T-helper 1 cell (primary cell): ENCODE results near the gene TSR3.

Experiments used
- DNase-seq, 5 donors: peaks; one replicate each; pipeline ENCODE4 v3.0.0-alpha.2; 2012 to 2020
- total RNA-seq, 4 donors: gene quantifications; one replicate each; lab custom pipeline; 2026; lab: John Stamatoyannopoulos, UW

The TSR3 gene
- 16.0 to 26.9 (median 21.5) reads per million in 4 donors for total RNA-seq

DNA sequence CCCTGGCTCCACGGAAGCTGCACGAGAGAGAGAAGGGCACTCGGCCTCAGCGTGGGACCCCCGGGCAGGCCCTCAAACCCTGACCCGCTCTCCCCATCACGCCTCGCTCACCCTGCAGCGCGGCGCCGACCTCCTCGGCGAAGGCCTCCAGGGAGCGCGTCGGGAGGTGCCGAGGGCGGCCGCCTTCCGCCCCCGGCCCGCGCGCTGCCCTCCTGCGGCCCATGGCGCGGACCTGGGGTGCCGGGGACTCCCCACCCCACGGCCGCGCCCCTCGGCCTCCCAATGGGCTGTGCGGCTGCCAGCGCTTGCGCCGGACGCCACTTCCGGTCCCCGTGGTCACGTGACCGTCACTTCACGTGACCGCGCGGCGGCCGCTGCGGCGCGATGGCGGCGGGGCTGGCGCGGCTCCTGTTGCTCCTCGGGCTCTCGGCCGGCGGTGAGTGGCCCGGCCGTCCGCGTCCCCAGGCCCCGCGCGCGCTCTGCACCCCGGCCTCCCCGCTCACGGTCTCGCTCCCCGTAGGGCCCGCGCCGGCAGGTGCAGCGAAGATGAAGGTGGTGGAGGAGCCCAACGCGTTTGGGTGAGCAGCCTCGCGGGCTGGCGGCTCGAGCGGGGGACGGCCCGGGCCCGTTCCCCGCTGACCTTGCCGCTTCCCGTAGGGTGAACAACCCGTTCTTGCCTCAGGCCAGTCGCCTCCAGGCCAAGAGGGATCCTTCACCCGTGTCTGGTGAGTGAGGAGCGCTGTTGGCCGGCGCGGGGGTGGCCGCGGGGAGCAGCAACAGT lies at the start of gene TSR3, which contains the start of gene GNPTG:
Gene TSR3, minus strand, starts transcription at position 297 of the 781 bp plus-strand sequence. Its CDS starts 74 bp downstream, at position 223.
Gene GNPTG, plus strand, starts transcription at position 350 of the 781 bp plus-strand sequence. Its CDS starts 35 bp downstream, at position 385.
- DNase-seq, result peak; percentile 74 to 89 (median 77)

DNA sequence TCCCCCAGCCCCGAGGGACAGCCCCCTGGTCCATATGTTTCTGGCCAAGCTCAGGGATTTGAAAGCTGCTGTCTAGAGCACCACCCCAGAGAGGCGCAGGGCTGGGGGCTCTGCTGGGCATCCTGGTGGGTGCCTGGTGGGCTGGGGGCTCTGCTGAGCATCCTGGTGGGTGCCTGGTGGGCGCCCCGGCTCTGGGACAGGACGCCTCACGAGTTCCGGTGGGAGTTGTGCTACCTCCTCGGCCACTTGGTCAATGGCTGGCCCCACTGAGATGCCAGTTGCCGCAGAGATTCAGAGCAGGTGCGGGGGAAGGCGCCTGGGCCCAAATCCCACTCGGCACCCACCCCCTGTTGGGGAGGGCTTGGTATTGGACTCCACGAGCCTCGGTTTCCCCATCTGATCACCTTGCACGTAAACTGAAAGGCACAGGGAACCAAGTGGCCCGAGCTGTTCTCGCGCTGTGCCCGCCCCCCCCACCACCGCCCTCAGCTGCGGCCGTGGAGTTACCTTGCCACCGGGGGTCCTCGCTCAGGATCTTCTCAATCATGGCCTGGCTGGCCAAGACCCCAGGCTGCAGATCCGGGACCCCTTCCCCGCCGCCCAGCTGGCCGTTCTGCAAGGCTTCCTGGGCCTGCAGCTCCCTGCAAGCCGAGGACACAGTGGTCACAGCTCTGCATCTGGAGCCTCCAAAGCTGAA lies 49.5 kb upstream of the TSR3 start:
- DNase-seq, result no peak

DNA sequence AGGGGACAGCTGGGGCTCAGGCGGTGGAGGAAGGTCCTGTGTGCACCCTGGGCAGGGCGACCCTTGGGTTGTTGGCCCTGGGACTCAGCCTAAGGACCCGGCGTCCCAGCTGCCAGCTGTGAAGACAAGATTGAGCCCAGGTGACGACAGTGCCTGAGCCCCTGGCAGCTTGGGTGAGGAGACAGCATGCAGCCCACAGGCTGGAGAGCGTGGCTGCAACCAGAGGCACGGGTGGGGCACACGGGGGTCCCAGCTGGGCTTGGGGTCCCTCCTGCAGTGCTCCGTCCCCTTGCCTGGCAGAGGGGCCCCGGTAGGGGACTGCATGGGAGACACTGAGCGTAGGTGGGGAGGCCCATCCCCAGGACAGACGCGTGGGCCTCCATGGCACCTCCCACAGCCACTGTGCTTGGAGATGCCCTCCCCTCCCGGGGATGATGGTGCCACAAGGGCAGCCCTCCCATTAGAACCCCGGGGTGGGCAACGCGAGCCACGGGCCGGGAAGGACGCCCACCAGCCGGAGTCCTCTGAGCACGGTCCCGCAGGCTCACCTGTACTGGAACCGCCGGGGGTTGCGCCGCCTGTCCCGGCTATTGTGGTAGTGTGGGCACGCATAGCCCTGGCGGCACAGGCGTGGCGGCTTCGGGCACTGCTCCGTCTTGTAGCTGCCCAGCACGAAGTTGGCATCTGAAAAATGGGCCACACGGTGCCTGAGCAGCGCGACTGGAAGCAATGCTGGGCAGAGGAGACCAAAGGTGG lies 47.3 kb upstream of the TSR3 start:
- DNase-seq, result no peak

- DNase-seq, result no peak
Observed at GRCh38 chr16:1398351-1398750, 46.7 kb upstream of the TSR3 start.

DNA sequence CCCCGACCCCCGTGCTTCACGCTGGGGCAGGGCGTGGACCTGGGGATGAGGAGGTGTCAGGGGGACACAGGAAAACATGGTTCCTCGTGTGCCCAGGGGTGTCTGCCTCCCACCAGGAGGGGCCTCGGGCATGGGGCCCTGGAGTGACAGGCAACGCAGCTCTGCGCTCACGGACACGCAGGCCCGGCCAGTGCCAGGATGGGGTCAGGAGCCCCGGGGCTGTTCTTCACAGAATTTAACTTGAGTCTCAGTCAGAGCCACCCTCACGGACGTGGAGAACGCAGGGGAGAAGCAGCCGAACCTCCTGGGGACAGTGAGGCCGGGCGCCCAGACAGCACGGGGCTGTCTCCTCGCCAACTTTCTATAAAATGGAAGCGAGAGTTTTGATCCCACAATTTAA lies 46.1 kb upstream of the TSR3 start:
- no peak for DNase-seq

DNA sequence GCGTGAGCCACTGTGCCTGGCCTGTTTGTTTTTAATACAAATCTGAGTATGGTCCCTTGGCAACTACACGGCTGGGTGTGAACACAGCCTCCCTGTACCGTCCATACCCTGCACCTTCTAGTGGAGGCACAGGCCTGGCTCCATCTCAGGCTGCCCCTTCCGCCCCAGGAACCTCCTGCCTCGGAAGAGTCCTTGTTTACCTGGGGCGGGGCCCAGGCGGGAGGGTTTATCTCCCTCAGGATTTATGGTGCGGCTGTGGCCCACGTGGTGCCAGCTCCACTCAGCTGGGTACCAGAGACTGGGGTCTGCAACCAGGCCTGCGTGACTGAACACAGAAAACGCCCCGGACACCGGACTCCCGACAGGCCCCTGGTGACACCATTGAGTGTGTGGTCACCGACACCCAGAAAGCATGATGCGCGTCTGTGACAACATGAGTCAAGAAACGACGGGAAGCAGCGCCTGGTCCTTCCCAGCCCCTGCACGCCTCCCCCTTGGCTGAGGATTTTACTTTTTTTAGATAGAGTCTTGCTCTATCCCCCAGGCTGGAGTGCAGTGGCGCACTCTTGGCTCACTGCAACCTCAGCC lies 43.9 kb upstream of the TSR3 start:
- no peak for DNase-seq

DNA sequence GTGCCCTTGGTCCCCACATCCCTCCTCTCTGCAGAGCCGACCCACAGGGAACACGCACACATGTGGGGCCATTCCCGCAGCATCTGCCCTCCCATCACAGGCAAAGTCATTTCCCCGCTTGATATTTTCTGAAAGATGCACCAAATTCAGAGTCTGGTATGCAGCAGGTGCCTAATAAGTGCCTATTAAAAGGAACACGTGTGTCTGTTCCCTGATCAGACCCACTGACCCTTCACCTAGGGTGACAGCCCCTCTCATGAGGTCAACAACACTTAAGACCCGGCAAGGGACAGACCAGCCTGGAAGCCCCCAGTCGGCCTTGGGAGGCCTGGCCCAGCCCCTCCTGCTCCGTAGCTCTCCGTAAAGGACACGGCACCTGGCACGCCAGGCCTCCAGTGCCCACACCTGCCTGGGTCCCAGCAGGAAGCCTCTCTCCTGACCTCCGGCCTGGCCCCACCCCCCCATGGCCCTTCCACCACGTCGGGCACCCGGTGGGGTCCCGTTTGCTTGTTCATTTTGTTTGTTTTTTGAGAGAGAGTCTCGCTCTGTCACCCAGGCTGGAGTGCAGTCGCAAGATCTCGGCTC lies 42.8 kb upstream of the TSR3 start:
- no peak for DNase-seq

- DNase-seq, result no peak
Observed at GRCh38 chr16:1393613-1394176, 42.0 kb upstream of the TSR3 start.

- no peak for DNase-seq
Observed at GRCh38 chr16:1392826-1393225, 41.1 kb upstream of the TSR3 start.

DNA sequence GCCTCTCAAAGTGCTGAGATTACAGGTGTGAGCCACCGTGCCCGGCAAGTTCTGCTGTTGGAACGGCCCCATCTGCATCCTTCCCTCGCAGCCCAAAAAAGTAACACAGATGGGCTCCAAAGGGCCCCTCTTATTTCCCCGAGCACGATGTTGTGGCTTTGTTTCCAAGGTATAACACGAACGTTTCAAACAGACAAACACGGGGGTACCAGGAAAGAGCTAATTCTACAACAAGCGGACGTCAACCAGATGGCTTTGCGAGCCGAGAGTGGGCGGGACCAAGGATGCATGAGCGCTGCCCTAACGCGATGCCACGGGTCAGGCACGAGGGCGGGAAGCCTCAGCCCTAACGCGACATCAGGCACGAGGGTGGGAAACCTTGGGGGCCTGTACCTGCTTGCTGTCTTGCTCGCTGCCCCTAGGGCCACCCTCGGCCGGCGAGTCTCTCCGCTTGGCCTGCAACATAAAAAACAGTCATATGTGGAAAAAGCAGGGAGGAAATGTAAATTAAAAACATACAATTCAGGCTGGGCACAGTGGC lies 38.6 kb upstream of the TSR3 start:
- DNase-seq, result no peak

DNA sequence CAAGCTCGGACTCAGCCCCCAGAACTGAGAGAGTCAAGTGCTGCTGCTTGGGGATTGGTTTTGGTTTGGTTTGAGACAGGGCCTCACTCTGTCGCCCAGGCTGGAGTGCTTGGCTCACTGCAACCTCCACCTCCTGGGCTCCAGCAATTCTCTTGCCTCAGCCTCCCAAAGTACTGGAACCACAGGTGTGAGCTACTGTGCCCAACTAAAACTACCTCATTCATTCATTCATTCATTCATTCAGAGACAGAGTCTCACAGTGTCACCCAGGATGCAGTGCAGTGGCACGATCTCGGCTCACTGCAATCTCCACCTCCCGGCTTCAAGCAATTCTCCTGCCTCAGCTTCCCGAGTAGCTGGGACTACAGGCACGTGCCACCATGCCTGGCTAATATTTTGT lies 38.1 kb upstream of the TSR3 start:
- no peak for DNase-seq

DNA sequence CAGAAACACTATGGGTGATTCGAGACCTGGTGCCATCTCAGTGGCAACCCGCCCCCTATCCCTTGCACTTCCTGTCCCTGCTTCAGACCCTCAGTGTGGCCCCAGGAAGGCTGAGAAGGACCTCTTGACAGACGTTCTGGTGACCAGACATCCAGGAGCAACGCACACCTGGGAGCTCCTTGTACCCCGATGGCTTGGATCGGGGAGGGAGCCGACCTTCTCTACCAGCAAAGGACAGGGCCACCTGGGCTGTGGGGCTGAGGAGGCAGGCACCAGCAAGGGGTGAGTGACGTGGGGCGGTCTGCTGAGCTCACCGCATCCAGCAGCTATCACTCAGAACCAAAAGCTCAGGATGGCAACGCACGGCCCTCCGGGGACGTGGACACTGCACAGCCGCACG lies 35.7 kb upstream of the TSR3 start:
- no peak for DNase-seq

DNA sequence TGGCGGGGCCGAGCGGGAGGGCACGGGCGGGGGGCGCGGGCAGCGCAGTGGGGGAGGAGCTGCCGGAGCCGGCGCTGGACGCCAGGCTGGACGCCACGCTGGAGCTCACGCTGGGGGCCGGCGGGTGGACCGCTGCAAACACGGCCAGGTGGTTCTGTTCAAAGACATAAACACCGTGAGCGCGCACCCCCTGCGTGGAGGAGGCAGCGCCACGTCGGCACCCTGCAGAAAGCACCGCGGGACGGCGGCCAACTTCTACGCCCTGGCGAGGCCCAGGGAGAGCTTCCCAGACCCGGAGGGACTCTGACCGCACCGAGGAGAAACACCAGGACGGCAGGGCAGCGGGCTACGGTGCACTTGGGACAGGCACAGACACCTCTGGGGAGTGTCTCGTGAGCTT lies 33.6 kb upstream of the TSR3 start:
- DNase-seq, result no peak

- no peak for DNase-seq
Observed at GRCh38 chr16:1383556-1383955, 31.9 kb upstream of the TSR3 start.

GRCh38 chr16:1381612-1382406 lies 30.1 kb upstream of the TSR3 start:
- no peak for DNase-seq

GRCh38 chr16:1380195-1380594 lies 28.5 kb upstream of the TSR3 start:
- no peak for DNase-seq

GRCh38 chr16:1379304-1380076 lies 27.8 kb upstream of the TSR3 start:
- peak; percentile 47 to 69 (median 58) for DNase-seq

- DNase-seq, result peak; percentile 40 to 68 (median 58)
Observed at GRCh38 chr16:1378804-1379303, 27.2 kb upstream of the TSR3 start.

GRCh38 chr16:1378087-1378803 lies 26.6 kb upstream of the TSR3 start:
- DNase-seq, result no peak
